ENCODE data around the gene CR1L. TPM values are rescaled to one million over a fixed set of nuclear protein-coding genes. Genes with fewer than 3 reads are reported as not detected.
"Not testable (repeated sequence)": the region's sequence is repeated elsewhere in the genome, so short reads cannot be mapped to it uniquely, and the experiment has no call there.

The CR1L gene
- total RNA-seq, 5 donors from 2014 or later (not counting 1 experiment from before 2014, with no cell fraction given) = 0.20 to 0.37 TPM; not detected in 3

GRCh38 chr1:207661420-207661819 is 16.5 kb downstream of the CR1L start:
- H3K9me3 Mint-ChIP-seq; H3K36me3 ChIP-seq (ENCODE audit: control insufficient read depth in 2 of 2, extremely low read depth in 1 of 2, insufficient read depth in 1 of 2, low read length in 1 of 2); H3K27ac Mint-ChIP-seq; H3K4me3 ChIP-seq (ENCODE audit: control insufficient read depth in 1 of 2, extremely low read depth in 1 of 2, low read length in 1 of 2); H3K9me3 ChIP-seq; H3K4me1 ChIP-seq (ENCODE audit: control insufficient read depth in 1 of 2, extremely low read depth in 1 of 2, insufficient read depth in 2 of 2, low read length in 2 of 2); POLR2A ChIA-PET; H3K4me3 Mint-ChIP-seq; H3K27ac ChIP-seq (ENCODE audit: low read length); H3K36me3 Mint-ChIP-seq; DNase-seq; CTCF ChIA-PET; H3K4me1 Mint-ChIP-seq; ATAC-seq (replicated peaks in 1 of 4): not testable (repeated sequence)
- WGBS (ENCODE audit: insufficient coverage) = no CpG with 5 or more reads among the region's 2 CpGs
- peaks cover 25 to 39% of the 10 kb centered on the region in 2 donors for H3K27me3 Mint-ChIP-seq
- peaks cover 0 to 24% of the 10 kb centered on the region in 2 experiments for H3K27me3 ChIP-seq (replicated peaks in 1 of 2; ENCODE audit: control insufficient read depth in 2 of 2, extremely low read depth in 1 of 2, insufficient read depth in 2 of 2, low read length in 1 of 2)

DNA sequence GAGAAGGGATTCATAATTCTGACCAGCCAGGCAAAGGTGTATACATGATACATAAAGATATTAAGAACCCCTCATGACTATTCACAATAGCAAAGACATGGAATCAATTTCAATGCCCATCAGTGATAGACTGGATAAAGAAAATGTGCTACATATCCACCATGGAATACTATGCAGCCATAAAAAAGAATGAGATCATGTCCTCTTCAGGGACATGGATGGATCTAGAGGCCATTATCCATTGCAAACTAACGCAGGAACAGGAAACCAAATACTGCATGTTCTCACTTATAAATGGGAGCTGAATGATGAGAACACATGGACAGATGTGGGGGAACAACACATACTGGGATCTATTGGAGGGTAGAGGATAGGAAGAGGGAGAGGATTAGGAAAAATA is 21.4 kb downstream of the CR1L start:
- Mint-ChIP-seq H3K27ac (no peak overlapping the region), H3K9me3 (peaks cover 4 to 15% (median 5%) of the 10 kb centered on the region in 3 donors), H3K4me3 (no peak overlapping the region), H3K27me3 (peaks cover 67 to 69% of the 10 kb centered on the region in 2 donors), H3K36me3 (peaks cover 7% of the 10 kb centered on the region), H3K4me1 (peaks cover 0 to 1% (median 0%) of the 10 kb centered on the region in 3 donors)
- Histone ChIP-seq H3K27me3 (replicated peaks in 1 of 2; ENCODE audit: control insufficient read depth in 2 of 2, extremely low read depth in 1 of 2, insufficient read depth in 2 of 2, low read length in 1 of 2) (peaks cover 12 to 20% of the 10 kb centered on the region in 2 experiments), H3K9me3 (no peaks in the 10 kb centered on the region), H3K36me3 (ENCODE audit: control insufficient read depth in 2 of 2, extremely low read depth in 1 of 2, insufficient read depth in 1 of 2, low read length in 1 of 2) (no peaks in the 10 kb centered on the region), H3K4me3 (ENCODE audit: control insufficient read depth in 1 of 2, extremely low read depth in 1 of 2, low read length in 1 of 2) (no peak overlapping the region), H3K4me1 (ENCODE audit: control insufficient read depth in 1 of 2, extremely low read depth in 1 of 2, insufficient read depth in 2 of 2, low read length in 2 of 2) (no peaks in the 10 kb centered on the region), H3K27ac (ENCODE audit: low read length) (no peak overlapping the region)
- ChIA-PET CTCF (interaction anchor here in 1 of 2 donors (0.6 kb wide), 1 partner anchor 20 kb away, joined by 3 read pairs; no protein-coding TSS in a partner anchor), POLR2A (no interaction called here)
- no CpG with 5 or more reads among the region's 1 CpG for WGBS (ENCODE audit: insufficient coverage)
- DNase-seq = no peak
- ATAC-seq (replicated peaks in 1 of 4) = no peak

DNA sequence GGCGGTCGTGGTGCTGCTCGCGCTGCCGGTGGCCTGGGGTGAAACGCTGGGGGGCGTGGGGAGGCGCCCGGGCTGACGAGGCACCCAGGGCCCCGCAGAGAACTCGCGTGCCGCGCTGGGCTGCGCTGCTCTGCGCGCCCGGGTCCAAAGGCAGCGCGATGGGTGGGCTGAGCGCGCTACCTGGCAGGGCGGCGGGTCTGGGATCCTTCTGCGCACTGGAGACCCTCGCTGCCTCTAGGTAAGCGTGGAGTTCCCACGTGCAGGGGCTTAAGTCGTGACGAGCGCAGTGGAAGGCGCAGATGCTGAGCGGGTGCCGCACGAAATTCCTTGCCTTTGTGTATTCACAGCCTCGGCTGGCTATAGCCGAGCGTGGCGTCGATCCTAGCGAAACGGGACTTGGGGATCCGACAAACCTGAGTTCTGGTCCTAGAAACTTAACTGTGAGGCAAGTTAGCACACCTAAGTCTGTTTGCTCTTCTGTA is 24.6 kb downstream of the CR1L start:
- Histone ChIP-seq H3K9me3 (no peaks in the 10 kb centered on the region), H3K4me3 (ENCODE audit: control insufficient read depth in 1 of 2, extremely low read depth in 1 of 2, low read length in 1 of 2) (no peak overlapping the region), H3K4me1 (ENCODE audit: control insufficient read depth in 1 of 2, extremely low read depth in 1 of 2, insufficient read depth in 2 of 2, low read length in 2 of 2) (no peaks in the 10 kb centered on the region), H3K27me3 (replicated peaks in 1 of 2; ENCODE audit: control insufficient read depth in 2 of 2, extremely low read depth in 1 of 2, insufficient read depth in 2 of 2, low read length in 1 of 2) (peaks cover 12 to 20% of the 10 kb centered on the region in 2 experiments), H3K27ac (ENCODE audit: low read length) (no peak overlapping the region), H3K36me3 (ENCODE audit: control insufficient read depth in 2 of 2, extremely low read depth in 1 of 2, insufficient read depth in 1 of 2, low read length in 1 of 2) (no peaks in the 10 kb centered on the region)
- 16% methylated on average over 44 of the region's 44 CpGs for WGBS (ENCODE audit: insufficient coverage)
- ChIA-PET POLR2A (no interaction called here), CTCF (no interaction called here)
- Mint-ChIP-seq H3K36me3 (peaks cover 7% of the 10 kb centered on the region), H3K4me1 (peaks cover 0 to 1% (median 0%) of the 10 kb centered on the region in 3 donors), H3K27me3 (peaks cover 70 to 76% of the 10 kb centered on the region in 2 donors), H3K9me3 (peaks cover 0 to 15% (median 5%) of the 10 kb centered on the region in 3 donors), H3K27ac (no peak overlapping the region), H3K4me3 (peak overlapping the region in 1 of 3 donors; percentile 5)
- ATAC-seq (replicated peaks in 1 of 4) = no peak
- DNase-seq = no peak

GRCh38 chr1:207670192-207670591 is 25.3 kb downstream of the CR1L start:
- H3K4me3 Mint-ChIP-seq = no peak overlapping the region
- H3K9me3 Mint-ChIP-seq = peaks cover 0 to 15% (median 5%) of the 10 kb centered on the region in 3 donors
- peaks cover 0 to 1% (median 0%) of the 10 kb centered on the region in 3 donors for H3K4me1 Mint-ChIP-seq
- no peak overlapping the region for H3K27ac ChIP-seq (ENCODE audit: low read length)
- no peak overlapping the region for H3K4me3 ChIP-seq (ENCODE audit: control insufficient read depth in 1 of 2, extremely low read depth in 1 of 2, low read length in 1 of 2)
- H3K27me3 Mint-ChIP-seq = peaks cover 66 to 75% of the 10 kb centered on the region in 2 donors
- H3K27me3 ChIP-seq (replicated peaks in 1 of 2; ENCODE audit: control insufficient read depth in 2 of 2, extremely low read depth in 1 of 2, insufficient read depth in 2 of 2, low read length in 1 of 2) = peaks cover 12 to 19% of the 10 kb centered on the region in 2 experiments
- no peaks in the 10 kb centered on the region for H3K36me3 ChIP-seq (ENCODE audit: control insufficient read depth in 2 of 2, extremely low read depth in 1 of 2, insufficient read depth in 1 of 2, low read length in 1 of 2)
- ATAC-seq (replicated peaks in 1 of 4) (no peak), DNase-seq (no peak)
- ChIA-PET POLR2A (no interaction called here), CTCF (no interaction called here)
- no peaks in the 10 kb centered on the region for H3K4me1 ChIP-seq (ENCODE audit: control insufficient read depth in 1 of 2, extremely low read depth in 1 of 2, insufficient read depth in 2 of 2, low read length in 2 of 2)
- H3K27ac Mint-ChIP-seq = no peak overlapping the region
- peaks cover 7% of the 10 kb centered on the region for H3K36me3 Mint-ChIP-seq
- H3K9me3 ChIP-seq = no peaks in the 10 kb centered on the region
- no CpG with 5 or more reads among the region's 3 CpGs for WGBS (ENCODE audit: insufficient coverage)

- Histone ChIP-seq H3K4me1 (ENCODE audit: control insufficient read depth in 1 of 2, extremely low read depth in 1 of 2, insufficient read depth in 2 of 2, low read length in 2 of 2) (no peaks in the 10 kb centered on the region), H3K27me3 (replicated peaks in 1 of 2; ENCODE audit: control insufficient read depth in 2 of 2, extremely low read depth in 1 of 2, insufficient read depth in 2 of 2, low read length in 1 of 2) (peaks cover 12 to 17% of the 10 kb centered on the region in 2 experiments), H3K4me3 (ENCODE audit: control insufficient read depth in 1 of 2, extremely low read depth in 1 of 2, low read length in 1 of 2) (no peak overlapping the region), H3K27ac (ENCODE audit: low read length) (no peak overlapping the region), H3K9me3 (no peaks in the 10 kb centered on the region), H3K36me3 (ENCODE audit: control insufficient read depth in 2 of 2, extremely low read depth in 1 of 2, insufficient read depth in 1 of 2, low read length in 1 of 2) (no peaks in the 10 kb centered on the region)
- CTCF ChIA-PET = no interaction called here
- no peak overlapping the region for H3K4me3 Mint-ChIP-seq
- H3K36me3 Mint-ChIP-seq = peaks cover 5% of the 10 kb centered on the region
- POLR2A ChIA-PET = no interaction called here
- peaks cover 0 to 1% (median 0%) of the 10 kb centered on the region in 3 donors for H3K4me1 Mint-ChIP-seq
- ATAC-seq (replicated peaks in 1 of 4) (no peak), DNase-seq (no peak)
- WGBS (ENCODE audit: insufficient coverage) = 17% methylated on average over 1 of the region's 3 CpGs
- H3K9me3 Mint-ChIP-seq = peaks cover 0 to 13% (median 4%) of the 10 kb centered on the region in 3 donors
- H3K27ac Mint-ChIP-seq = no peak overlapping the region
- peaks cover 62 to 73% of the 10 kb centered on the region in 2 donors for H3K27me3 Mint-ChIP-seq
Measured at GRCh38 chr1:207670997-207671396, 26.1 kb downstream of the CR1L start.

DNA sequence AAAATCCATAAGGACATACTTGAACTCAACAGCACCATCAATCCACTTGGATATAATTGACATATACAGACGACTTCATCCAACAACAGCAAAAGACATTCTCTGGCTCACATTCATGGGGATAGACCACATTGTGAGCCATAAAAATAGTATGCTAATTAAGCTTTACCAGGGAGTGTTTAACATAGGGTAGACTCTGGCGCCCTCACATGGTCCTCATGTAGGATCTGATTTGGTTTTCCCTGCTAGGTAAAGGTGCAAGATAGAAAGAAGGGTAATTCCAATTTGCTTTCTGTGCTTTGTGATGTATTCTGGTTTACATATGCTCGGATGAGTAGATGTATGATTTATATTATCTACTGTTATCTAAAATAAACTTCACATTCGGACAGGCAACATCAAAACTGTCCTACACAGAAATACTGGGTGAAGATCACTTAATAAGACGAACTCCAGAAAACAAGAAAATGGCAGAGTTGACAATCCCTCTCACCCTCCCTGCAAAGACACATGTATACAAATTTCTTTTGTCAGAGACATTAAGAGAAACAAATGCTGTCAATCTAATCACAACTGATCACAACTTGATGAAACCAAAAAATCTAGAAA is 27.7 kb downstream of the CR1L start:
- Histone ChIP-seq H3K27ac (ENCODE audit: low read length) (no peak overlapping the region), H3K4me3 (ENCODE audit: control insufficient read depth in 1 of 2, extremely low read depth in 1 of 2, low read length in 1 of 2) (no peak overlapping the region), H3K4me1 (ENCODE audit: control insufficient read depth in 1 of 2, extremely low read depth in 1 of 2, insufficient read depth in 2 of 2, low read length in 2 of 2) (no peaks in the 10 kb centered on the region), H3K9me3 (no peaks in the 10 kb centered on the region), H3K36me3 (ENCODE audit: control insufficient read depth in 2 of 2, extremely low read depth in 1 of 2, insufficient read depth in 1 of 2, low read length in 1 of 2) (no peaks in the 10 kb centered on the region), H3K27me3 (replicated peaks in 1 of 2; ENCODE audit: control insufficient read depth in 2 of 2, extremely low read depth in 1 of 2, insufficient read depth in 2 of 2, low read length in 1 of 2) (peaks cover 6 to 17% of the 10 kb centered on the region in 2 experiments)
- Mint-ChIP-seq H3K4me1 (peaks cover 0 to 1% (median 0%) of the 10 kb centered on the region in 3 donors), H3K9me3 (no peaks in the 10 kb centered on the region), H3K4me3 (no peak overlapping the region), H3K27me3 (peaks cover 46 to 61% of the 10 kb centered on the region in 2 donors), H3K27ac (no peak overlapping the region), H3K36me3 (no peaks in the 10 kb centered on the region)
- WGBS (ENCODE audit: insufficient coverage) = 43% methylated on average over 2 of the region's 5 CpGs
- CTCF ChIA-PET = no interaction called here
- POLR2A ChIA-PET = no interaction called here
- ATAC-seq (replicated peaks in 1 of 4) (no peak), DNase-seq (peak in 3 of 35 experiments; percentile 4 to 31 (median 8))
